SH-SY5Y (cell line): Measurements from ENCODE around the gene IPMK.

Experiments
- GATA2 ChIP-seq: IDR thresholded peaks from 2 replicates; pipeline ENCODE4 v1.6.1; 2011; ENCODE audit warnings: mild to moderate bottlenecking, low read depth, low read length
- GATA3 ChIP-seq: IDR thresholded peaks from 2 replicates; pipeline ENCODE4 v1.6.1; 2011; ENCODE audit warnings: low read depth, mild to moderate bottlenecking, low read length, moderate library complexity

DNA sequence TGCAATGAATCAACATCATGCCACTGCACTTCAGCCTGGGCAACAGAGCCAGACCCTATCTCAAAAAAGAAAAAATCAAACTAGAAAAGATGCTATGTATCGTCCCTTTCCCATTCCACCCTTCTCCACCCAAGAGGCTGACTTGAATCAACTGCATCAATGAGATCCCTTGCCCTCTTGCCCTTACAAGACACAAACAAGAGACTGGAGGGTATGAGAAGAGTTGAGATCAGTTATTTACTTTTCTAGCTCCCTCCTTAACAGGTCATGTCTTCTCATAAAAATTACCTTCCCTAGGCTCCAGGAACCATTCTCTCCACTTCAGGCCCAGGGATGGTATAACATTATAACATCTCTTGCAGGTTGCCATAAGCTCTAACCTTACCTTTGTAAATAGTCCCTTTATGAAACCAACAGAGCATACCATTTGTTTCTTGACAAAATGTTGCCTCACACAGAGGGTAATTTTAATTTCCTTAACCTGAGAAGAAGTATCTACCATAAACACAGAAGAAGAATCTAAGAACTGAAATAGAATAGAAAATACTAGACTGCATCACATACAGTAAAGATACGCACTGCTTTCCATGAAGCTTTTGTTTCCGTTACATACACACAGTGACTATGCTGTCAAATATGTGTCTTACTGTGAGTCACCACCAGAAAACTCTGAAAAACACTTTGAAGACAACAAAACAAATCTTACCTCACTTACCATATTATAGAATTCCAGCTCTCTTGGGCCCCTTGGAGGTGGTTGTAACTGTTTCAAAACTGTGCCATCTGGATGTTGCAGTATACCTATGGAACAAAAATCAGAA lies 30.5 kb downstream of the IPMK start:
- no peak for TF ChIP-seq GATA2
- no peak for TF ChIP-seq GATA3
